ENCODE data around the gene TWIST2.

GRCh38 chr2:238855299-238855698, 7.4 kb downstream of the TWIST2 start:
- TF ChIP-seq CTCF (IDR thresholded peaks at IDR 0.05) (no peak), POLR2A (IDR thresholded peaks at IDR 0.05) (no peak)

All from thyroid gland (tissue), 4 donors.